Breast epithelium (tissue), 3 donors: ENCODE measurements around the gene SAMD7.

ENCODE experiments used
- CTCF ChIP-seq, 3 donors: fragments of 450-650 bp; IDR thresholded peaks; one replicate each; pipeline ENCODE4 v1.5.1; 2016 to 2017; ENCODE audit warnings: antibody characterized with exemption in 3 of 3, mild to moderate bottlenecking in 3 of 3, moderate library complexity in 3 of 3
- POLR2A ChIP-seq: fragments of 450-650 bp; IDR thresholded peaks from one replicate; pipeline ENCODE4 v1.6.1; 2016; ENCODE audit warnings: antibody characterized with exemption, mild to moderate bottlenecking, moderate library complexity
- POLR2AphosphoS5 ChIP-seq, 3 donors: sonication (generic); formaldehyde crosslinking; IDR thresholded peaks; one replicate each; pipeline ENCODE4 v1.6.1; 2017; ENCODE audit warnings: antibody characterized with exemption in 3 of 3

- TF ChIP-seq POLR2A (peak; percentile 73), CTCF (IDR thresholded peaks at IDR 0.05) (peak; percentile 16 to 48 (median 40)), POLR2AphosphoS5 (IDR thresholded peaks at IDR 0.05) (peak; percentile 93 to 97 (median 96))
Measured at GRCh38 chr3:169966428-169966950, 55.1 kb downstream of the SAMD7 start, which contains the start of gene SEC62.
